NCI-H446 treated with DMSO at 0.1 percent for 48 hours (cell line): ENCODE results near the gene ARHGEF28.

Experiments used
- DNase-seq: peaks from one replicate; lab custom pipeline; 2025; lab: John Stamatoyannopoulos, UW

Gene ARHGEF28

GRCh38 chr5:73900566-73900965, 274.6 kb downstream of the ARHGEF28 start:
- DNase-seq = no peak

DNA sequence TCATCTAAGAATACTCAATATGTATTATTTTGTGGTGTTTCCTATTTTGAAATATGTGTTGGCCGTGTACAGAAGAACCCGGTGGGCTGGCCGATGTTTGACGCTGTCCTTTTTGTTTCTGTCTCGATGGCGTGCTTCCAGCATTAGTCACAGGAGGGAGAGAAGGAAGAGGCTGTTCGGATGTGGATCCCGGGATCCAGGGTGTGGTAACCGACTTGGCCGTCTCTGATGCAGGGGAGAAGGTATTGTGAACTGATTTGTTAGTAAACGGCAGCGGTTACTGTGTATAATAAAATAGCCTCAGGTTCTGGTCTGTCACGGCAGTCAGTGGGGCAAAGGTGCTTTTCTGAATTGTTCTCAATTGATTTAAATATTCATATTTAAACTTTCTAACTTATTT, 275.0 kb downstream of the ARHGEF28 start:
- no peak for DNase-seq

DNA sequence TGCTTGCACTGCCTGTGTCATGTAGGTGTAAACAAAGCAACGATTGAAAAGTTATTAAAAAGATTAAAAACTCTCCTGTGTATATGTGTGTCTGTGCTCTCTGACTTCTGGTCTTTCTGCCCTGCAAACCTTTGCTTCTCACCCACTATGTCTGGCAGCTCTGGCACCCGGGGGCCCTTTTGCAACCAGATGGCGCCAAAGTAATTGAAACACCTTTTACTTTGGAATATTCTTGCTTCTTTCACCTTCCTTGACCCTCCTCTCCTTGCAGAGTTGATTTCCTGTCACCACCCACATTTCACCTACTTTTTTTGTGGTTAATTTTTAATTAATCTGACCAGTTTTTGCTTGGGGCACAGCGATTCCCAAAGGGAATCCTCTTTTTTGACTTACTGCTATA, 275.5 kb downstream of the ARHGEF28 start:
- DNase-seq = no peak

DNA sequence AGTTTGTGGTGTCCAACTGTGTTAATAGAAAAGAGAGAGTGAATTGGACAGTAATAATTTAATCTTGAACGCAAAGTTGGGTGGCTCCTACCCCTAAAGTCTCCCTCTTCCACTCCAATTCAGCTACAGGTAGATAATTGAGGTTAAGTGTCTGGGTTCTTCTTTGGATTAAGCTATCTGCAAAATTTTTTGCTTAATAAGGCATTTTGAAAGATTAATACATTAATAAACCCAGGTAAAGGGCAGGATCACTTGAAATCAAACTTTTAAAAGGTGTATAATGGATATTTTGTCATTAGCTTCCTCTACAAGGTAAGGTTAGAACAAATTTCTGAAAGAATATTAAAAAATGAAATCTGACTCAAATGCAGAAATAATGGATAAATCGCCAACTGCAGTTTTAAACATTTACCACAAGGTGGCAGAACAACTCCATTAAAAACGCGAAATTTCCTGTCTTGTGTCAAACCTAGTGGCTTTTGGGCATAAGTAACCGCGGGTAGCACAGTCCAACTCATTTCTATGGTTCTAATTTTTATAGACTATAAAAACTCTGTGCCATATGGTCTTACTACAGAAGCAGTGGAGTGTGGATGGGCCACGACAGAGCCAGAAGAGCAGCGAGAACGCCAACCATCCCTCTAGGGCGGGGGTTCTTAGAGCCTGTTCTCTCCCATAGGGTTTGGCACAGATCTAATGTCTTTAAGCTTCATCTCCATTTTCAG, 276.5 kb downstream of the ARHGEF28 start:
- DNase-seq = peak; percentile 100

- no peak for DNase-seq
Observed at GRCh38 chr5:73903169-73903568, 277.2 kb downstream of the ARHGEF28 start.

- no peak for DNase-seq
Observed at GRCh38 chr5:73906277-73906676, 280.3 kb downstream of the ARHGEF28 start.

DNA sequence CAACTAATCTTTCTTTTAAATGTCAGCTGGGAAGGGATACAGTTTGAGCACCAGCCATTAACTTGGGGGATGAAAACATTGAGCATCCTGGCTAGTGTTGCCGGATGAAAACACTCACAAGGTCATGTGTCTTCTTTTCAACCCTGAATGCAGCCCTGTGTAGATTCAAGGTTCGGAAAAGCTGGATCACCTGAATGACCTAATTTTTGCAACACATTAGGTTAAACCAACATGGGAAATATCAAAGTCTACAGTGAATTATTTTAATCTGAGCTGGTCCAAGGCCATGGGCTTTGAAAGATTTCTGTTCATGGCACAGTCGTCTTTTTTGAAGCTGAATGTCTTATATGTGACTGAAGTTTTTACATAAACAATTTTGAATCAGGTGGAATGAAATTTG, 281.2 kb downstream of the ARHGEF28 start:
- no peak for DNase-seq

DNA sequence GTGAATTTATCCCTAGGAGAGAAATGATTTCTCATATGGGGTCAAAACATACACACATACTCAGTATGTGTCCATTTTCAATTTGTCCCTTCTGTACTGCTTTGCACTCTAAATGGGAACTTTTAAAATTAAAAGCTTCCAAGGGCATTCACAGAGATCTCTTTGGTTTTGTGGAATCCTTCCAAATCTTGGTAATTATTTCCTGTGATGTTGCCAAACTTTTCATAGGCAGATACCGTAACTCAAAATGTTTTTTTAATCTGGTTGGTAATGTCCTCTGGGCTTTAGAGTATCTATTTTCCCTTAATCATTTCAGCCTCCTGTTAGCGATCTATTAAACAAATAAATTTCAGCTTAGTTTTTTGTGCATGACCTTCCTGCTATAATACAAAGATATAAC, 282.4 kb downstream of the ARHGEF28 start:
- DNase-seq = peak; percentile 87

DNA sequence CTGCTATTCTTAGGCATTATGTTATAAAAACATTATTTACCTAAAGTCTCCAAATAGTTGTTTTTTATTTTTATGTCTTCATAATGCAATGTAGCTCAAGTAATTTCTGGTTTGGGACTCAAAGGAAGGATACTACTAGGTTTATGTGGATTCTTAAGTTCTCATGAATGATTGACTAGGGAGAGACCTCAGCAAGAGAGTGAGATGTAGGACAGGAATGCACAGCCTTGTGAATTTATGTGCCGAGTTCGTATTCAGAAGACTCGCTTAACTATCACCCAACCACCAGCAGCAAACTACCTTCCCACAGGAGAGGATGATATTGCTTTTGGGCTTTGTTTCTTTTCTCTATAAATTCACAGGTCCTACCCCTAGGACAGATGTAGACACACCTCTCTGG, 282.9 kb downstream of the ARHGEF28 start:
- DNase-seq = no peak

DNA sequence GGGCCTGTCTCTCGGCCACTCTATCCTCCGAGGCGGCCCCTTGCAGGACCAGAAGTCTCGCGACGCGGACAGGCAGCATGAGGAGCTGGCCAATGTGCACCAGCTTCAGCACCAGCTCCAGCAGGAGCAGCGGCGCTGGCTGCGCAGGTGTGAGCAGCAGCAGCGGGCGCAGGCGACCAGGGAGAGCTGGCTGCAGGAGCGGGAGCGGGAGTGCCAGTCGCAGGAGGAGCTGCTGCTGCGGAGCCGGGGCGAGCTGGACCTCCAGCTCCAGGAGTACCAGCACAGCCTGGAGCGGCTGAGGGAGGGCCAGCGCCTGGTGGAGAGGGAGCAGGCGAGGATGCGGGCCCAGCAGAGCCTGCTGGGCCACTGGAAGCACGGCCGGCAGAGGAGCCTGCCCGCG, 283.5 kb downstream of the ARHGEF28 start:
- DNase-seq = no peak

DNA sequence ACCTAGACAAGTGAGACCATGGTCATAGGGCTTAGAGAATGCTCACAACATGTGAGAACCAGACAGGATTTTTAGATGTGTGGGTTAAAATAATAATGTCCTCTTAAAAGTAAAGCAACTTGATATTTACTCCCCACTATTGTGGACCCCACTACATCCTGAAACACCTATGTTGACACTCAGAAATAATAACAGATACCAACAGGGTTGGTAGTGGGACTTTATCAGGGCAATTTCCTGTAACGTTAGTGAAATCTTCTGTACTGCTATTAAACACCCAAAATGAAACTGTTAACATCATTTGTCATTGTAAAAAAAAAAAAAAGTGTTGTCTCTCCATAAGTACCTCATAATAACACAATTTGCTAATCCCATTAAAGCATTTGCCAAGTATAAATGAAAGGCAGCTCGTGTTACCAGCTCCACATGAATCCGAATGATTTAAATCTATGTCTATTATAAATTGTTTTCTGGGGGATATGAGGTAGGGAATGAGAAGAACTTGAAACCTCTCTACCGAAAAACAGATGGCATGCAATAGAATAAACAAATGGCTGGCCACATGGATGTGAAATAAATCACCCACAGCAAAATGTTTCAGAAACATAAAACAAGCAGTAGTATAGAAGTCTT, 285.9 kb downstream of the ARHGEF28 start:
- DNase-seq = peak; percentile 99

DNA sequence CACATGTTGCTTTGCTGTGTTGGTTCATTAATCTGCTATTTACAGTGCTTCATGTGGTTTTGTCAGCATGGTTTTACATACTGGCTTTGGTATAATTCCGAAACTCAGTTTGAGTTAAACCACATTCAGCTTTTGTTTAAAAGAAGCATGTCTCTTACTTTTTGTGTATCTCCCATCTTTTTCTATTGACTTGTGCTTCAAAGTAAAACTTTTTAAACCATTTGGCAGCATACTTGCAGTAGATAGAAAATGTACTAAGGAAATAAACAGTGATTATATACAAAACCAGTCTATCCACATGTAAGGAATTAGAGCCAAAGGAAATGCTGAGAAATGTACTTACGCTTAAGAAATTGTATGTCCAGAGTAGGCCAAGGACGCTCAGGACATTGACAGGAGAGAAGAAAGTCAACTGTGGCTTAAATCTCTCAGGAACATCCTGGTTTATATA, 286.9 kb downstream of the ARHGEF28 start:
- no peak for DNase-seq

GRCh38 chr5:73913971-73914370, 288.0 kb downstream of the ARHGEF28 start:
- no peak for DNase-seq

GRCh38 chr5:73915345-73915744, 289.3 kb downstream of the ARHGEF28 start:
- DNase-seq = no peak

- DNase-seq = peak; percentile 99
Observed at GRCh38 chr5:73917433-73917832, 291.4 kb downstream of the ARHGEF28 start.

- peak; percentile 86 for DNase-seq
Observed at GRCh38 chr5:73917891-73918290, 291.9 kb downstream of the ARHGEF28 start.

- no peak for DNase-seq
Observed at GRCh38 chr5:73918791-73919221, 292.8 kb downstream of the ARHGEF28 start.

- peak; percentile 59 for DNase-seq
Observed at GRCh38 chr5:73921741-73922140, 295.7 kb downstream of the ARHGEF28 start.

- DNase-seq = peak; percentile 57
Observed at GRCh38 chr5:73922224-73922623, 296.2 kb downstream of the ARHGEF28 start.

DNA sequence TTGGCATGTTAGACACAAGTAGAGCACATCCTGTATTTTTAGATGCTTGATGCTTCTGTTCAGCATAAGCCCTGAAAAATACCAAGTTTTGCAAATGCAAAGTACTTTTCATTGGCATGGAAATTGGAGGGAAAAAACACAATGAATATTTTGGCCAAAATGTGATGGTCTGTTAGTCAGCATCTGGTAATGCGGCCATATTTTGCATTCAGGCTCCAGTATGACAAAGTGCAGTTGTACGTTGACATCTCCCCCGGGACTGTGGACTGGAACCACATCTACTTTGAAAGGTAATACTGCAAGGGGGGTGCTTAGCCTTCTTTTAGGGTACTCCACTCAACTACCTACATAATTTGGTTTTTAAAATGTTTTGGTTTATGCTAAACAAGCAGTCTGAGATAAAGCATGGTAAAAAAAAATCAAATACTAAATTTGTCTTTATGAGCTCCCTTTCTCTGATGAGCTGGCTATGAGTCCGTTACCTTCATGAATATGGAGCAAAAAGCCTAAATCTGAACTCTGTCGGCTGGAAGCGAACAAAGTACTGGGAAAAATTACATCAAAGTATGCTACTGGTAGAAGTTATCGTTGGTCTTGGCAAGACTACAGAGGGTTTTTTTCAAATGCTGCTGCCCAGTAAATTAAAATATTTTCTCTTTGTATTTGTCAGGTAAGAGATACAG, 297.0 kb downstream of the ARHGEF28 start:
- peak; percentile 78 for DNase-seq

DNA sequence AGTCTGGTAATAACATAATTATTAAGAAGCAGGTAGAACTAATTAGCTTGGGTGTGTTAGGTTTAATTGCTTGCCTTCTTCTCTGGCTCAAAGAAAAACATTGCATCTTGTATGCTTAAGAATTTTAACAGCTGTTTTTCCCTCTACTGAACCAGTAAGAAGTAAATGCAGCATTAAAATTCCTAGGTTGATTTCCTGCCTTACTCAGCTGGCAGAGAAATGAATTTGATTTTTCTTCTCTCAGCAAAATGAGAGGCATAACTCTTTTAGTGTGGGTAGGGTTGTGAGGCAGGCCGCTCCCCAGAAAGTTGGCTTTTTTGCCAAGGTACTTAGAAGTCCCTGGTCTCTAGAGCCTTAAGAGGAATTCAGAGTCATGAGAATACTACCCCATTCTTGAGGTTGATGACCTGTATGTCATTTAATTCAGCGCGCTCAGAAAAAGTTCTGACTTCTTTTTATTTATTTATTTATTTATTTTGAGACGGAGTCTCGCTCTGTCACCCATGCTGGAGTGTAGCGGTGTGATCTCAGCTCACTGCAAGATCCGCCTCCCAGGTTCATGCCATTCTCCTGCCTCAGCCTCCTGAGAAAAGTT, 302.6 kb downstream of the ARHGEF28 start:
- no peak for DNase-seq

DNA sequence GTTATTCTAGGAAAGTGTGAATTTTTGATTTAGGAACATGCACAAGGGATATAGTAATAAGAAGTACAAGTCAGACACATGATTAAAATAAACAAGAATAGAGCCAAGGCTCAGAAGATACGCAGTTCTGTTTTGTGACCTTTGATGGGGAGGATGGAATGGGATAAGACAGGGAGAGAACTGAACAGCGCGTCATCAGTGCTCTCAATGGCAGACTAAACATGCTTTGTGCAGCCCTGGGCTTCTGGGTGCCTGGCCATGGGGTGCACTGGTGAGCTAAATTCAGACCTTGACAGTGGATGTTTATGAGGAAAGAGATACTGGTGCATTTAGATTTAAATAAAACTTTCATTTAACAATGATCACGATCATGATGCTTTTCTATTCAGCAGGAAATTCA, 309.7 kb downstream of the ARHGEF28 start:
- DNase-seq = no peak
